Measurements from ENCODE around the gene UNK. TPM values are rescaled to one million over a fixed set of nuclear protein-coding genes. Genes with fewer than 3 reads are reported as not detected.

The UNK gene
- total and polyA plus RNA-seq, 2 donors (not counting 1 experiment from before 2014, with no cell fraction given), result 15.0 to 15.2 TPM

DNA sequence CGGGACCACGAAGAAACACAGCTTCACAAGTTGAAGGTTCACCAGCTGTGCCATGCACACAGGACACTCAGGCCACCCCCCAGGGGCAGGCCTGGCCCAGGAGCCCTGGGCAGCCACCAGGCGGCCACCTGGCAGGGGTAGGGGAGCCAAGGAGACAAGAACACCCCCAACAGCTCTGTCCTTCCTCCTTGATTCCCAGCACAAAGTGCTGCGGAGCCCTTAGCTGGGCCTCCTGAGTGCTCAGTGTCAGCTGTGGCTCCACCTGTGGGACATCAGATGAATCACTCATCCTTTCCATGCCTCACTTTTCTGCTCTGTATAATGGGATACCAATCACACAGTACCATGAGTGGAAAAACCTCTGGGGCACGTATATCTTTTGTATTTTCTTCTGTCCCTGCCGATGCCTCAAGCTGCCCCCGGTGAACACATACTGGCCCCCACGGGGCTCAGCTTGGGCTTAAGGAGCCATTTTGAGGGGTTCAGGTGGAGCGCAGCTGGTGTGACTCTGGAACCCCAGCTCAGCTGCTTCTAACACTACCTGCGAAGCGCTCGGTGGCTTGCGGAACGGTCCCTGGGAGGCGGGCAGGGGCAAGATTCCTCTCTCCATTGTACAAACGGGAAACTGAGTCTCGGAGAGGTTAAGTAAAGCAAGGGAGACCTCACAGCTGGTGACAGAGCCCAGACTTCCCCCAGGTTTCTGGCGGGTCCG lies 31.6 kb upstream of the UNK start:
- no peak for DNase-seq (ENCODE audit: low read depth in 2 of 2)
- peak overlapping the region in 2 of 4 experiments; percentile 26 to 56 for H3K4me3 ChIP-seq (replicated peaks in 1 of 4; ENCODE audit: control extremely low read depth in 1 of 4, insufficient read depth in 1 of 4, low read depth in 3 of 4, low read length in 4 of 4)
- peaks cover 2% of the 10 kb centered on the region for H3K4me1 ChIP-seq (ENCODE audit: control insufficient read depth, extremely low read depth, insufficient read depth, low read length)
- TF ChIP-seq, protein P1, sequence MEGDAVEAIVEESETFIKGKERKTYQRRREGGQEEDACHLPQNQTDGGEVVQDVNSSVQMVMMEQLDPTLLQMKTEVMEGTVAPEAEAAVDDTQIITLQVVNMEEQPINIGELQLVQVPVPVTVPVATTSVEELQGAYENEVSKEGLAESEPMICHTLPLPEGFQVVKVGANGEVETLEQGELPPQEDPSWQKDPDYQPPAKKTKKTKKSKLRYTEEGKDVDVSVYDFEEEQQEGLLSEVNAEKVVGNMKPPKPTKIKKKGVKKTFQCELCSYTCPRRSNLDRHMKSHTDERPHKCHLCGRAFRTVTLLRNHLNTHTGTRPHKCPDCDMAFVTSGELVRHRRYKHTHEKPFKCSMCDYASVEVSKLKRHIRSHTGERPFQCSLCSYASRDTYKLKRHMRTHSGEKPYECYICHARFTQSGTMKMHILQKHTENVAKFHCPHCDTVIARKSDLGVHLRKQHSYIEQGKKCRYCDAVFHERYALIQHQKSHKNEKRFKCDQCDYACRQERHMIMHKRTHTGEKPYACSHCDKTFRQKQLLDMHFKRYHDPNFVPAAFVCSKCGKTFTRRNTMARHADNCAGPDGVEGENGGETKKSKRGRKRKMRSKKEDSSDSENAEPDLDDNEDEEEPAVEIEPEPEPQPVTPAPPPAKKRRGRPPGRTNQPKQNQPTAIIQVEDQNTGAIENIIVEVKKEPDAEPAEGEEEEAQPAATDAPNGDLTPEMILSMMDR (conservative IDR thresholded peaks at IDR 0.05 in 1 of 2, IDR thresholded peaks at IDR 0.05 in 1 of 2; ENCODE audit: low read depth in 1 of 2, low read length in 2 of 2), result no peak
- TF ChIP-seq EZH2 (IDR thresholded peaks at IDR 0.05; ENCODE audit: low read length, missing control alignments), result no peak
- no peak overlapping the region for H3K9ac ChIP-seq (ENCODE audit: insufficient read depth, low read length)
- peak overlapping the region; percentile 67 for H2AFZ ChIP-seq (ENCODE audit: low read length)
- H3K4me2 ChIP-seq (ENCODE audit: extremely low read depth, insufficient read depth, low read length), result peak overlapping the region; percentile 69
- no peaks in the 10 kb centered on the region for H3K79me2 ChIP-seq (ENCODE audit: control insufficient read depth, insufficient read depth, low read length)
- no peaks in the 10 kb centered on the region for H4K20me1 ChIP-seq (ENCODE audit: control insufficient read depth, extremely low read depth, insufficient read depth, low read length)
- H3K27me3 ChIP-seq (ENCODE audit: control insufficient read depth, insufficient read depth, low read length), result no peaks in the 10 kb centered on the region
- H3K27ac ChIP-seq (ENCODE audit: insufficient read depth, low read length), result no peak overlapping the region
- H3K36me3 ChIP-seq (ENCODE audit: control insufficient read depth, insufficient read depth, low read length), result no peaks in the 10 kb centered on the region
- H3K9me3 ChIP-seq (ENCODE audit: control insufficient read depth, insufficient read depth, low read depth, low read length), result no peaks in the 10 kb centered on the region

GRCh38 chr17:75753514-75754377 lies 30.9 kb upstream of the UNK start:
- H3K79me2 ChIP-seq (ENCODE audit: control insufficient read depth, insufficient read depth, low read length), result no peaks in the 10 kb centered on the region
- H3K27me3 ChIP-seq (ENCODE audit: control insufficient read depth, insufficient read depth, low read length), result no peaks in the 10 kb centered on the region
- H3K9ac ChIP-seq (ENCODE audit: insufficient read depth, low read length), result peak overlapping the region; percentile 50
- no peak for TF ChIP-seq EZH2 (IDR thresholded peaks at IDR 0.05; ENCODE audit: low read length, missing control alignments)
- TF ChIP-seq, protein P1 (conservative IDR thresholded peaks at IDR 0.05 in 1 of 2, IDR thresholded peaks at IDR 0.05 in 1 of 2; ENCODE audit: low read depth in 1 of 2, low read length in 2 of 2), result peak; percentile 24 to 34
- peak; percentile 61 to 62 for DNase-seq (ENCODE audit: low read depth in 2 of 2)
- peak overlapping the region; percentile 43 for H3K27ac ChIP-seq (ENCODE audit: insufficient read depth, low read length)
- peak overlapping the region; percentile 67 for H2AFZ ChIP-seq (ENCODE audit: low read length)
- H4K20me1 ChIP-seq (ENCODE audit: control insufficient read depth, extremely low read depth, insufficient read depth, low read length), result no peaks in the 10 kb centered on the region
- peaks cover 2% of the 10 kb centered on the region for H3K4me1 ChIP-seq (ENCODE audit: control insufficient read depth, extremely low read depth, insufficient read depth, low read length)
- peak overlapping the region; percentile 69 for H3K4me2 ChIP-seq (ENCODE audit: extremely low read depth, insufficient read depth, low read length)
- H3K36me3 ChIP-seq (ENCODE audit: control insufficient read depth, insufficient read depth, low read length), result no peaks in the 10 kb centered on the region
- H3K9me3 ChIP-seq (ENCODE audit: control insufficient read depth, insufficient read depth, low read depth, low read length), result no peaks in the 10 kb centered on the region
- peak overlapping the region in 3 of 4 experiments; percentile 26 to 56 (median 37) for H3K4me3 ChIP-seq (replicated peaks in 1 of 4; ENCODE audit: control extremely low read depth in 1 of 4, insufficient read depth in 1 of 4, low read depth in 3 of 4, low read length in 4 of 4)
